GM21723 (cell line): ENCODE data around the gene ATP11A.
"Not testable (repeated sequence)": the region's sequence is repeated elsewhere in the genome, so short reads cannot be mapped to it uniquely, and the experiment has no call there.

ENCODE experiments used
- ATAC-seq: cut with Tn5 transposase; IDR thresholded peaks from one replicate; pipeline ENCODE4 v1.9.1; 2021; ENCODE audit warnings: mild to moderate bottlenecking, moderate library complexity; ENCODE audit not compliant: unreplicated experiment

Gene ATP11A

GRCh38 chr13:112873851-112874750 lies 184.3 kb downstream of the ATP11A start:
- ATAC-seq, result peak; percentile 88

GRCh38 chr13:112874751-112875300 lies 185.0 kb downstream of the ATP11A start:
- ATAC-seq, result no peak

- ATAC-seq, result no peak
These were observed 185.8 kb downstream of the ATP11A start for GRCh38 chr13:112875627-112876026.

- ATAC-seq, result no peak
These were observed 186.6 kb downstream of the ATP11A start for GRCh38 chr13:112876305-112877000.

- no peak for ATAC-seq
These were observed 187.2 kb downstream of the ATP11A start for GRCh38 chr13:112877066-112877465.

- no peak for ATAC-seq
These were observed 187.7 kb downstream of the ATP11A start for GRCh38 chr13:112877539-112877938.

- ATAC-seq, result no peak
These were observed 188.4 kb downstream of the ATP11A start for GRCh38 chr13:112877976-112878955.

GRCh38 chr13:112879283-112879833 lies 189.5 kb downstream of the ATP11A start:
- no peak for ATAC-seq

GRCh38 chr13:112880221-112880641 lies 190.4 kb downstream of the ATP11A start:
- ATAC-seq, result no peak

- no peak for ATAC-seq
These were observed 191.2 kb downstream of the ATP11A start for GRCh38 chr13:112880976-112881540.

GRCh38 chr13:112881656-112882554 lies 192.1 kb downstream of the ATP11A start:
- ATAC-seq, result no peak

GRCh38 chr13:112882555-112883024 lies 192.8 kb downstream of the ATP11A start:
- ATAC-seq, result no peak

GRCh38 chr13:112883241-112883945 lies 193.6 kb downstream of the ATP11A start:
- no peak for ATAC-seq

GRCh38 chr13:112884700-112885099 lies 194.9 kb downstream of the ATP11A start:
- not testable (repeated sequence) for ATAC-seq

GRCh38 chr13:112885242-112885781 lies 195.5 kb downstream of the ATP11A start:
- ATAC-seq, result no peak

- no peak for ATAC-seq
These were observed 196.0 kb downstream of the ATP11A start for GRCh38 chr13:112885782-112886268.

- ATAC-seq, result no peak
These were observed 197.3 kb downstream of the ATP11A start for GRCh38 chr13:112887151-112887550.

GRCh38 chr13:112887557-112887991 lies 197.7 kb downstream of the ATP11A start:
- no peak for ATAC-seq
